Neuronal stem cell (in vitro differentiated cells): ENCODE data around the gene GRM8.

ENCODE experiments used
- DNase-seq: peaks from one replicate; pipeline ENCODE4 v3.0.0-alpha.2; 2013; ENCODE audit warnings: low spot score
- H2AFZ ChIP-seq: one replicate; pipeline ENCODE4 v1.6.1; 2013; ENCODE audit warnings: mild to moderate bottlenecking, low read length, inconsistent platforms
- H2AK5ac ChIP-seq: 2 replicates; pipeline ENCODE4 v1.6.1; 2013; ENCODE audit warnings: low read depth, mild to moderate bottlenecking, inconsistent platforms, low read length, moderate library complexity, mixed read lengths
- H2BK120ac ChIP-seq: 2 replicates; pipeline ENCODE4 v1.6.1; 2013; ENCODE audit warnings: low read depth, mild to moderate bottlenecking, inconsistent platforms, low read length, moderate library complexity, mixed read lengths
- H2BK12ac ChIP-seq: one replicate; pipeline ENCODE4 v1.6.1; 2013; ENCODE audit warnings: low read length, inconsistent platforms
- H2BK15ac ChIP-seq: 2 replicates; pipeline ENCODE4 v1.6.1; 2013; ENCODE audit warnings: mild to moderate bottlenecking, low read length, inconsistent platforms, mixed read lengths
- H2BK5ac ChIP-seq: one replicate; pipeline ENCODE4 v1.6.1; 2013; ENCODE audit warnings: inconsistent platforms, mild to moderate bottlenecking, low read length, moderate library complexity
- H3K14ac ChIP-seq: one replicate; pipeline ENCODE4 v1.6.1; 2013; ENCODE audit warnings: low read length, inconsistent platforms
- H3K18ac ChIP-seq: 2 replicates; pipeline ENCODE4 v1.6.1; 2013; ENCODE audit warnings: low read length, inconsistent platforms
- H3K23ac ChIP-seq: 2 replicates; pipeline ENCODE4 v1.6.1; 2013; ENCODE audit warnings: low read depth, mild to moderate bottlenecking, mixed read lengths, low read length, inconsistent platforms; ENCODE audit not compliant: poor library complexity
- H3K27ac ChIP-seq: replicated peaks from 3 replicates; pipeline ENCODE4 v1.5.1; 2013; ENCODE audit warnings: low read length, inconsistent platforms
- H3K27me3 ChIP-seq, 3 experiments: 2 replicates each; pipeline ENCODE4 v1.6.1; 2013; ENCODE audit warnings: low read length in 3 of 3, mild to moderate bottlenecking in 2 of 3, inconsistent platforms in 1 of 3, low read depth in 1 of 3, mixed read lengths in 1 of 3, moderate library complexity in 1 of 3; ENCODE audit not compliant: control insufficient read depth in 3 of 3, insufficient read depth in 3 of 3
- H3K36me3 ChIP-seq, 2 donors: replicated peaks in 1 of 2; 2 replicates each; pipeline ENCODE4 v1.6.1; 2013; ENCODE audit warnings: low read length in 2 of 2; ENCODE audit not compliant: control insufficient read depth in 2 of 2, insufficient read depth in 2 of 2
- H3K4ac ChIP-seq: 2 replicates; pipeline ENCODE4 v1.6.1; 2013; ENCODE audit warnings: inconsistent platforms, mild to moderate bottlenecking, low read length, moderate library complexity
- H3K4me1 ChIP-seq, 2 donors: 1 replicate in 1 of 2; 2 replicates in 1 of 2; pipeline ENCODE4 v1.6.1; 2013; ENCODE audit warnings: low read length in 2 of 2, low read depth in 1 of 2; ENCODE audit not compliant: control insufficient read depth in 2 of 2, insufficient read depth in 1 of 2
- H3K4me2 ChIP-seq: one replicate; pipeline ENCODE4 v1.6.1; 2013; ENCODE audit warnings: mild to moderate bottlenecking, low read length, inconsistent platforms; ENCODE audit not compliant: insufficient read depth, poor library complexity, severe bottlenecking
- H3K4me3 ChIP-seq, 2 donors: 2 replicates each; pipeline ENCODE4 v1.5.1; 2013; ENCODE audit warnings: low read length in 2 of 2, mild to moderate bottlenecking in 2 of 2, inconsistent platforms in 1 of 2, moderate library complexity in 1 of 2
- H3K79me1 ChIP-seq: one replicate; pipeline ENCODE4 v1.6.1; 2013; ENCODE audit warnings: low read depth, mild to moderate bottlenecking, inconsistent platforms, low read length, moderate library complexity
- H3K9ac ChIP-seq: one replicate; pipeline ENCODE4 v1.6.1; 2013; ENCODE audit warnings: mild to moderate bottlenecking, low read depth, low read length, inconsistent platforms; ENCODE audit not compliant: poor library complexity
- H3K9me3 ChIP-seq, 2 donors: replicated peaks in 1 of 2; 2 replicates each; pipeline versions ENCODE3 to v1.6.1; 2013; ENCODE audit warnings: low read length in 2 of 2, mild to moderate bottlenecking in 2 of 2, inconsistent platforms in 1 of 2, low read depth in 1 of 2, mixed read lengths in 1 of 2, moderate library complexity in 1 of 2; ENCODE audit not compliant: control insufficient read depth in 2 of 2, insufficient read depth in 1 of 2
- H4K8ac ChIP-seq: one replicate; pipeline ENCODE4 v1.6.1; 2013; ENCODE audit warnings: low read depth, mild to moderate bottlenecking, inconsistent platforms, low read length, moderate library complexity
- H4K91ac ChIP-seq: one replicate; pipeline ENCODE4 v1.6.1; 2013; ENCODE audit warnings: low read length, low read depth, mild to moderate bottlenecking, inconsistent platforms; ENCODE audit not compliant: poor library complexity
- WGBS, 2 donors: extraction: QIAGEN DNeasy Blood & Tissue Kit; methylation state at CpG; one replicate each; pipeline ENCODE4 v1.1.7; 2013; ENCODE audit warnings: missing lambda C conversion rate in 2 of 2, mixed read lengths in 1 of 2; ENCODE audit not compliant: insufficient read length in 2 of 2, insufficient replicate concordance in 1 of 2; ENCODE audit errors: extremely low coverage in 2 of 2; 5-methylcytosine and 5-hydroxymethylcytosine counted together

GRM8 gene

GRCh38 chr7:126462405-126462804 is 790.3 kb downstream of the GRM8 start:
- no peak overlapping the region for H2BK12ac ChIP-seq
- no peaks in the 10 kb centered on the region for H3K9me3 ChIP-seq
- H2AFZ ChIP-seq = no peak overlapping the region
- no peaks in the 10 kb centered on the region for H3K4me1 ChIP-seq
- no peaks in the 10 kb centered on the region for H3K27me3 ChIP-seq
- H3K23ac ChIP-seq = no peak overlapping the region
- H2AK5ac ChIP-seq = no peak overlapping the region
- H2BK15ac ChIP-seq = no peak overlapping the region
- H4K8ac ChIP-seq = no peak overlapping the region
- H3K18ac ChIP-seq = no peak overlapping the region
- no peak overlapping the region for H3K9ac ChIP-seq
- no peaks in the 10 kb centered on the region for H3K36me3 ChIP-seq
- H3K14ac ChIP-seq = no peak overlapping the region
- no peak overlapping the region for H3K4ac ChIP-seq
- no CpG with 5 or more reads among the region's 2 CpGs for WGBS, 2 donors
- H3K27ac ChIP-seq = no peak overlapping the region
- no peak overlapping the region for H2BK120ac ChIP-seq
- H4K91ac ChIP-seq = no peak overlapping the region
- DNase-seq = no peak
- H3K4me2 ChIP-seq = no peak overlapping the region
- H3K4me3 ChIP-seq = no peak overlapping the region
- H2BK5ac ChIP-seq = no peak overlapping the region
- H3K79me1 ChIP-seq = no peaks in the 10 kb centered on the region

- Histone ChIP-seq H3K36me3 (no peaks in the 10 kb centered on the region), H2BK15ac (no peak overlapping the region), H3K27me3 (no peaks in the 10 kb centered on the region), H4K8ac (no peak overlapping the region), H2BK120ac (no peak overlapping the region), H3K18ac (no peak overlapping the region), H3K4me3 (no peak overlapping the region), H3K4me1 (no peaks in the 10 kb centered on the region), H4K91ac (no peak overlapping the region), H2AK5ac (no peak overlapping the region), H2BK12ac (no peak overlapping the region), H3K79me1 (no peaks in the 10 kb centered on the region), H3K14ac (no peak overlapping the region), H3K4ac (no peak overlapping the region), H2AFZ (no peak overlapping the region), H3K9me3 (no peaks in the 10 kb centered on the region), H3K27ac (no peak overlapping the region), H3K23ac (no peak overlapping the region), H3K9ac (no peak overlapping the region), H3K4me2 (no peak overlapping the region), H2BK5ac (no peak overlapping the region)
- no CpG with 5 or more reads among the region's 2 CpGs for WGBS, 2 donors
- no peak for DNase-seq
Observed at GRCh38 chr7:126460664-126461063, 792.1 kb downstream of the GRM8 start.

DNA sequence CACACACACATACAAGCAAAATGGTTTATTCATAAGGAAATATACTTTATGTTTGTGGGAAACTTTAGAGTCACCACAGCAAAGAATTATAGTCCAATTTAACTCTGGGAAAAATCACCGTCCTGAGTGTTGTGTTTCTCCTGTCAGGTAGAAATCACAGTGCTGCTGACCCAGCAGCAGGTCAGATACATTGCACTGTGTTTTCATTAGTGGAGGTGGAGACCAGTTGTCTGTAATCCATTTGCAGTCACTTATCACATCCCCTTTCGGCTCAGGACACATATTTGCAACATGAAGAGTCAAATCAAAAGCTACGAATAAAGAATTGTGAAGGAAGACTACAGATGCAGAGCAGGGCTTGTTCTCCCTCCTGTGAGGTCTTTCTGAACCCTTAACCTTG is 799.6 kb downstream of the GRM8 start:
- H2BK5ac ChIP-seq = no peak overlapping the region
- no peak overlapping the region for H3K14ac ChIP-seq
- H3K4me1 ChIP-seq = peaks cover 0 to 2% of the 10 kb centered on the region in 2 donors
- no peaks in the 10 kb centered on the region for H3K27me3 ChIP-seq
- H3K4ac ChIP-seq = no peak overlapping the region
- H2AK5ac ChIP-seq = no peak overlapping the region
- H2BK12ac ChIP-seq = no peak overlapping the region
- H2AFZ ChIP-seq = no peak overlapping the region
- no peak overlapping the region for H2BK15ac ChIP-seq
- WGBS, 2 donors = no CpG with 5 or more reads among the region's 3 CpGs
- no peaks in the 10 kb centered on the region for H3K79me1 ChIP-seq
- no peaks in the 10 kb centered on the region for H3K36me3 ChIP-seq
- no peak overlapping the region for H4K8ac ChIP-seq
- no peaks in the 10 kb centered on the region for H3K9me3 ChIP-seq
- no peak overlapping the region for H3K4me2 ChIP-seq
- no peak overlapping the region for H2BK120ac ChIP-seq
- H3K18ac ChIP-seq = no peak overlapping the region
- no peak overlapping the region for H3K27ac ChIP-seq
- no peak overlapping the region for H3K9ac ChIP-seq
- no peak for DNase-seq
- no peak overlapping the region for H4K91ac ChIP-seq
- no peak overlapping the region for H3K4me3 ChIP-seq
- no peak overlapping the region for H3K23ac ChIP-seq

DNA sequence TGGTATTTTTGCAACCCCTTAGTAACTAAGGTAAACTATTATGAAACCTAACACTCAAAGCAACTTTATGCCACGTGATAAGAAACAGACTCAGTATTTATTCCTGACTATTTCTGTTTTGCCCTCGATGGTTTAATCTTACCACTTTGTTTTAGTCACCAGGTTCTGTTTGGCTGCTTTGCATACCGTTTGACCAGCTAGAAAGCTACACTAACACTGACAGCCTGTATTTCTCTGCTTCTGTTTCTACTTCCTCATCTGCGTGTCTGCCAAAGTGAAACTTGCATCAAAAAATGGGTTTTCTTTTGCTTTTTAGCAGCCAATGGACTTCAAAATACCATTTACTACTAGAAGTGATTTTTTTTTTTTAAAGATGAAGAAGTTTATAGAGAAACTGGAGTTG is 802.5 kb downstream of the GRM8 start:
- no CpG with 5 or more reads among the region's 4 CpGs for WGBS, 2 donors
- Histone ChIP-seq H3K4me1 (peaks cover 0 to 2% of the 10 kb centered on the region in 2 donors), H2BK5ac (no peak overlapping the region), H3K4ac (no peak overlapping the region), H3K4me3 (no peak overlapping the region), H3K14ac (no peak overlapping the region), H2BK15ac (no peak overlapping the region), H3K27ac (no peak overlapping the region), H3K9ac (no peak overlapping the region), H3K4me2 (no peak overlapping the region), H2AK5ac (no peak overlapping the region), H3K36me3 (no peaks in the 10 kb centered on the region), H3K79me1 (no peaks in the 10 kb centered on the region), H2BK120ac (no peak overlapping the region), H2AFZ (no peak overlapping the region), H3K18ac (no peak overlapping the region), H3K9me3 (no peaks in the 10 kb centered on the region), H4K8ac (no peak overlapping the region), H2BK12ac (no peak overlapping the region), H3K23ac (no peak overlapping the region), H4K91ac (no peak overlapping the region), H3K27me3 (no peaks in the 10 kb centered on the region)
- no peak for DNase-seq
